ENCODE data around the gene IL10.

DNA sequence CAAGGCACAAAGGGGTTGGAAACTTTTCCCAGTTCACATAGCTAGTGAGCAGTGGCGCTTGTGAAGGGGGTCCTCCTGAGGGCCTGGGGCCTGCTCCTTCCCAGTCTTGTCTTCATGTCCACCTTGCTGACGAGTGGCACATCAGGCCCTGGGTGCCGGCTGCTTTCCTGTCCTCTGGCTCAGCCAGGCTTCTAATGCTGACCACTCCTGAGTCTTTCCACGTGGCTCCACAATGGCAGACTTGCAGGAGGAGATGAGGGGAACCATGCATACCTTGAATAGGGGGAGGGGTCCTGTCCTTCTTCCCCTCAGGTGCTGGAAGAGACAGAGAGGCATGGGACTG is 48.9 kb downstream of the IL10 start:
- no peak for TF ChIP-seq EP300 (IDR thresholded peaks at IDR 0.05)
- TF ChIP-seq POLR2A (IDR thresholded peaks at IDR 0.05) = no peak
- TF ChIP-seq, protein P1, sequence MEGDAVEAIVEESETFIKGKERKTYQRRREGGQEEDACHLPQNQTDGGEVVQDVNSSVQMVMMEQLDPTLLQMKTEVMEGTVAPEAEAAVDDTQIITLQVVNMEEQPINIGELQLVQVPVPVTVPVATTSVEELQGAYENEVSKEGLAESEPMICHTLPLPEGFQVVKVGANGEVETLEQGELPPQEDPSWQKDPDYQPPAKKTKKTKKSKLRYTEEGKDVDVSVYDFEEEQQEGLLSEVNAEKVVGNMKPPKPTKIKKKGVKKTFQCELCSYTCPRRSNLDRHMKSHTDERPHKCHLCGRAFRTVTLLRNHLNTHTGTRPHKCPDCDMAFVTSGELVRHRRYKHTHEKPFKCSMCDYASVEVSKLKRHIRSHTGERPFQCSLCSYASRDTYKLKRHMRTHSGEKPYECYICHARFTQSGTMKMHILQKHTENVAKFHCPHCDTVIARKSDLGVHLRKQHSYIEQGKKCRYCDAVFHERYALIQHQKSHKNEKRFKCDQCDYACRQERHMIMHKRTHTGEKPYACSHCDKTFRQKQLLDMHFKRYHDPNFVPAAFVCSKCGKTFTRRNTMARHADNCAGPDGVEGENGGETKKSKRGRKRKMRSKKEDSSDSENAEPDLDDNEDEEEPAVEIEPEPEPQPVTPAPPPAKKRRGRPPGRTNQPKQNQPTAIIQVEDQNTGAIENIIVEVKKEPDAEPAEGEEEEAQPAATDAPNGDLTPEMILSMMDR (IDR thresholded peaks at IDR 0.05) = no peak
- TF ChIP-seq POLR2AphosphoS5 (IDR thresholded peaks at IDR 0.05) = no peak

Data from sigmoid colon (tissue), 4 donors.